ENCODE results near the gene MRPL19.

DNA sequence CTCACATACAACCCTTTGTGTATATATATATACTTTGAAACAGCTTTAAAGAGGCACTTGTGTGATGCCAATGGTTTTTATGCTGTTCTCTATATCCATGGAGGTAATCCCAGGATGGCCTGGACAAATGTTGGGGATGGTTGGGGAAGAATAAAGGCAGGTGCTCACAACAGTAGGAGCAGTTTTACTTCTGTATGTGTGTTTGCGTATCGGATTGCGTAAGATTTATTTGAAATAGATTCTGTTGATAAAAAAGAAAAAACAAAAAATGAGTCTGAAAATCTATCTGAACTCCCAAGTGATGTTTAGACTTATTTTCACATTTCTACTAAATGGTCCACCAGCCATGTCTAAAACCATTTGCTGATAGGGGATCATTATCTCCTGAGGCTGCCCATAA lies 29.3 kb downstream of the MRPL19 start:
- no peak for TF ChIP-seq POLR2A (IDR thresholded peaks at IDR 0.05)
- TF ChIP-seq, protein P1, sequence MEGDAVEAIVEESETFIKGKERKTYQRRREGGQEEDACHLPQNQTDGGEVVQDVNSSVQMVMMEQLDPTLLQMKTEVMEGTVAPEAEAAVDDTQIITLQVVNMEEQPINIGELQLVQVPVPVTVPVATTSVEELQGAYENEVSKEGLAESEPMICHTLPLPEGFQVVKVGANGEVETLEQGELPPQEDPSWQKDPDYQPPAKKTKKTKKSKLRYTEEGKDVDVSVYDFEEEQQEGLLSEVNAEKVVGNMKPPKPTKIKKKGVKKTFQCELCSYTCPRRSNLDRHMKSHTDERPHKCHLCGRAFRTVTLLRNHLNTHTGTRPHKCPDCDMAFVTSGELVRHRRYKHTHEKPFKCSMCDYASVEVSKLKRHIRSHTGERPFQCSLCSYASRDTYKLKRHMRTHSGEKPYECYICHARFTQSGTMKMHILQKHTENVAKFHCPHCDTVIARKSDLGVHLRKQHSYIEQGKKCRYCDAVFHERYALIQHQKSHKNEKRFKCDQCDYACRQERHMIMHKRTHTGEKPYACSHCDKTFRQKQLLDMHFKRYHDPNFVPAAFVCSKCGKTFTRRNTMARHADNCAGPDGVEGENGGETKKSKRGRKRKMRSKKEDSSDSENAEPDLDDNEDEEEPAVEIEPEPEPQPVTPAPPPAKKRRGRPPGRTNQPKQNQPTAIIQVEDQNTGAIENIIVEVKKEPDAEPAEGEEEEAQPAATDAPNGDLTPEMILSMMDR (IDR thresholded peaks at IDR 0.05), result no peak

Data from thyroid gland (tissue), 4 donors.